WTC11 (cell line): ENCODE results near the gene GABRR1.

ENCODE experiments used
- RELA ChIP-seq: sonication (generic); formaldehyde crosslinking; IDR thresholded peaks from 2 replicates; pipeline ENCODE4 v1.8.1; 2022; ENCODE audit warnings: missing genetic modification reagents, mild to moderate bottlenecking, borderline replicate concordance
- SMAD3 ChIP-seq: sonication (generic); formaldehyde crosslinking; IDR thresholded peaks from 2 replicates; pipeline ENCODE4 v1.8.0; 2022; ENCODE audit warnings: missing genetic modification reagents, mild to moderate bottlenecking, borderline replicate concordance
- TEAD4 ChIP-seq: sonication (generic); formaldehyde crosslinking; IDR thresholded peaks from 2 replicates; pipeline ENCODE4 v1.8.0; 2022; ENCODE audit warnings: mild to moderate bottlenecking, missing genetic modification reagents
- ZMAT4 ChIP-seq: fragments of 250-450 bp; sonication (Bioruptor Pico); IDR thresholded peaks from 2 replicates; pipeline ENCODE4 v1.9.0; 2021; ENCODE audit warnings: mild to moderate bottlenecking

DNA sequence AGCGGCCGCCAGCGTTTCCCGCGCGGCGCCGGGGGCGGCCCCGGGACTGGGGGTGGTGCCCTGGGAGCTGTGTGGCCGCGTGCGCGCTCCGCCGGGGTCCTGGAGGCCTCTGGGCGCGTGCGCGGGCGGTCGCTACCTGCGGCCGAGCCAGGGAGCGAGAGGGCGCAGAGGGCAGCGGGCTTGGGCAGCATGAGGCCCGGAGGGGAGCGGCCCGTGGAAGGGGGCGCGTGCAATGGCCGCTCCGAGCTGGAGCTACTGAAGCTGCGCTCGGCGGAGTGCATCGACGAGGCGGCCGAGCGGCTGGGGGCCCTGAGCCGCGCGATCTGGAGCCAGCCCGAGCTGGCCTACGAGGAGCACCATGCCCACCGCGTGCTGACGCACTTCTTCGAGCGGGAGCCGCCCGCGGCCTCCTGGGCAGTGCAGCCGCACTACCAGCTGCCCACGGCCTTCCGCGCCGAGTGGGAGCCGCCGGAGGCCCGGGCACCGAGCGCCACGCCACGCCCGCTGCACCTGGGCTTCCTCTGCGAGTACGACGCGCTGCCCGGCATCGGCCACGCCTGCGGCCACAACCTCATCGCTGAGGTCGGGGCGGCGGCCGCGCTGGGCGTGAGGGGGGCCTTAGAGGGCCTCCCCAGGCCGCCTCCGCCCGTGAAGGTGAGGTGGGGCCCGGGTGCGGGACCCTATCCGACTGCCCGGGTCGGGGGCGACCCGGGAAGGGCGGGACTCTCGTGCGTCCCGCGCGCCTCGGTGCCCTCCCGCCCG, 71.0 kb downstream of the GABRR1 start, which contains the start of gene PM20D2:
- TF ChIP-seq SMAD3: peak; percentile 90; the same call in 1 of the 2 replicates
- TF ChIP-seq RELA: peak; percentile 92
- TF ChIP-seq ZMAT4: no peak
- no peak; the same call in none of the 2 replicates for TF ChIP-seq TEAD4 (CRISPR knock-in tag)
